Pons (tissue), 1 donor: ENCODE data around the gene TBL1Y.

ENCODE experiments used
- DNase-seq: peaks from one replicate; pipeline ENCODE4 v3.0.0-alpha.2; 2016; ENCODE audit warnings: low spot score

Gene TBL1Y

GRCh38 chrY:7085606-7086005 is 175.1 kb downstream of the TBL1Y start:
- DNase-seq, result peak; percentile 59

GRCh38 chrY:7092836-7093235 is 182.3 kb downstream of the TBL1Y start:
- no peak for DNase-seq

- no peak for DNase-seq
Observed at GRCh38 chrY:7094365-7094764, 183.9 kb downstream of the TBL1Y start.

- DNase-seq, result no peak
Observed at GRCh38 chrY:7097021-7097420, 186.5 kb downstream of the TBL1Y start.

DNA sequence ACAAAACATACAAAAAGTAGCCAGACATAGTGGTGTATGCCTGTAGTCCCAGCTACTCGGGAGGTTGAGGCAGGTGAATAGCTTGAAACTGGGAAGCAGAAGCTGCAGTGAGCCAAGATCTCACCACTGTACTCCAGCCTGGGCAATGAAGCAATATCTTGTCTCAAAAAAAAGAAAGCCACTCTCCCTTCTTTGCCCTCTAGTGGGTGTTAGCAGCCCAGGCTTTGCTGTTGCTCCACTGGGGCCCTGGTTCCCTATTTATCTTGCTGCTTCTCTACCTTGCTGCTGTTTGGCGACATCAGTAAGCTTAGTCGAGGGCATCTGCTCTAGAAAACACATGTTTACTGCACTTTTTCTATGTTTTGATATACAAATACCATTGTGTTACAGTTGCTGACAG is 189.2 kb downstream of the TBL1Y start:
- no peak for DNase-seq

DNA sequence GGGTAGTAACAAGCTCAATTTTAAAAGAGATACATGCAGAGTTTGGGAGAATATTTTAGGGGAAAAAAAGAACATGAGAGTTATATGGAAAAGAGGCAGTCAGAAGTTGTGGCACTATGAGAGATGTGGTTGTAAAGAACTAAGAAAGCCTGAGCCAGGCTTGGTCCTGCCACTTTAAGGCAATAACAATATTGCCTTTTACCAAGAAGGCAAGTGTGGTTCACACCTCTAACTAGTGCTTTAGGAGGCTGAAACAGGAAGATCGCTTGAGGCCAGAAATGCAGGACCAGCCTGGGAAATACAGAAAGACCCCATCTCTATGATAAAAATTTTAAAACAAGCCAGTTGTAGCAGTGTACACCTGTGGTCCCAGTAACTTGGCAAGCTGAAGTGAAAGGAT is 192.2 kb downstream of the TBL1Y start:
- DNase-seq, result no peak

DNA sequence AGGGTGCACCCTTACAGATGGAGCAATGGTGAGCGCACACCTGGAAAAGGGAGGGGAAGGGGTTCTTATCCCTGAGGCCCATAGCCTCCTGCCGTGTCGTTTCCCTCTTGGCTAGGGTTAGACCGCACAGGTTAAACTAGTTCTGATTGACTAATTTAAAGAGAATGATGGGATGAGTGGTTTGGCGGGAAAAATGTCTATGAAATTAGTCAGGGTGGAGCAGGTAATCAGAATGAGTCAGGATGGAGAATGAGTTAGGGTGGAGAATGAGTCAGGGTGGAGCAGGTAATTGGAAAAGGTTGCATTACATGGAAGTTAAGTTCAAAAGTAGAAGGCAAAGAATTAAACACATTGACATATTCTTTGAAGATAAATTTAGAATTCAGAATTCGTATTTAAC is 196.7 kb downstream of the TBL1Y start:
- no peak for DNase-seq

- DNase-seq, result no peak
Observed at GRCh38 chrY:7110086-7110485, 199.6 kb downstream of the TBL1Y start.

DNA sequence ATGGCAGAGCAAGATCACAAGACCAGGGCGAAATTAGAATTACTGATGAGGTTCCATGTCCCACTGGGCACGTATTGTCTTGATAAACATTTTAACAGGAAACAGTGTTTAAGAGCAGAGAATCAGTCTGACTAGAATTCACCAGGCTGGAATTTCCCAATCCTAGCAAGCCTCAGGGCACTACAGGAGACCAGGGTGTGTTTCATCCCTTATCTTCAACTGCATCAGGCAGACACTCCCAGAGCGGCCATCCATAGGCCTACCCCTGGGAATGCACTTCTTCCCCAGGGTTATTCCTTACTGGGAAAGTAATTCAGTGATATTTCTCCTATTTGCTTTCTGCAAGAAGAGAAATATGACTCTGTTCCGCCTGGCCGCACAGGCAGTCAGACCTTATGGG is 205.4 kb downstream of the TBL1Y start:
- no peak for DNase-seq

DNA sequence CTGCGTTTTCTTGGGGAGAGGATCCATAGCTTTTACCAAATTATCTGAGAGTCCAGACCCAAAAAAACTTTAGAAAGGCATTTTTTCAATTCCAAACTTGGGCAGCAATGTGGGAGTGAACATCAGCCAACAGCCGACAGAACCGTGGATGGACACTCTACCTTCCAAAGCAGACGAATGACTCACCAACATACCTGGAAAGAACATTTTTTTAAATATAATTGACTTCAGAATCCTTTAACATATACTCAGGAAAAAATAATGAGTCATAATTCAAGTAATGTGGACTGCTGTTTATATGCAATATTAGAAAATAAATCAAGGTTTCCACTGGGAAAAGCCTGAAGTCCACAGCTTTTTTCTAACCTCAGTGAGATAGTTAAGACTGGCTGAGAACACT is 211.7 kb downstream of the TBL1Y start:
- no peak for DNase-seq

DNA sequence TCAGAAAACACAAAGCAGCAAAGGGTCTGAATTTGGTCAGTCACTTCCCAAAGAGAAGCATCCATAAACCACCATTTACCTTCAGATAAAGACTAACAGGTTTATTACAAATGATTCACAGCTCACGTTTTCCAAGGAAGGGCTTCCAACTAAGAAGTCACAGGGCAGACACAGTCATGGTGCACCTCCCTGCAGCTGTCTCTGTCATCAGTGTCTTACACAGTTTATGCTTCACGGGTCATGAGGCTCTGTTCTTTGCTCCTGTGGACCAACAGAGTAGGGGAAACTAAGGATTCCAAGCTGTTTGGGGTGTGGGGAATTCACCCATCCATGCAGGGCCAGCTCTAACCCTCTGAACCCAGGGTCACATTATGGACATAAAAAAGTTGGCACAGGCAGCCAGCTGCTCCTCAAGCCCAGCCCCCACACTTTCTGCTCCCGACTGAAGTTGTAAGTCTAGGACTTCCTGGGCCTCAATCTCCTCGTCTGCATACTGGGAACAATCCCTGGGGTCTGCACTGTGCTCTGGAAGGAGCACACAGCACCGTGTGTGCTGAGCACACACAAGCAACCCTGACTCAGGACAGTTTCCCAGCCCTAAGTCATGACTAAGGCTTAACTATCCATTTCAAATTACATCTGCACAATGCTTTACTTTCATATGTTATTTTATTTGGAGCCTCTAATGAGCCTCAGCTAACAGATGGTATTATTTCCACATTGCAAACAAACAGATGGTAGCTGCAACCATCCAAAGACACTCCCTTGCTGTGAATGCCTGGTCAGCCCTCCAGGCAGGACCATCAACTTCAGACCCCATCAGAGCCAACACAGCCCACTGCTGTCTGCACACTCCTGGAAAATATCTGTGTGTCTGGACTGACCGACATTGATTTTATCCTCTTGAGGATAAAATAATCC is 214.9 kb downstream of the TBL1Y start:
- DNase-seq, result no peak

- no peak for DNase-seq
Observed at GRCh38 chrY:7128211-7128610, 217.7 kb downstream of the TBL1Y start.
